Measurements from ENCODE around the gene ORM2. TPM values are rescaled to one million over a fixed set of nuclear protein-coding genes. Genes with fewer than 3 reads are reported as not detected.
"Not testable (repeated sequence)": the region's sequence is repeated elsewhere in the genome, so short reads cannot be mapped to it uniquely, and the experiment has no call there.

Gene ORM2
- total RNA-seq, 2 experiments from 2014 or later: not detected

DNA sequence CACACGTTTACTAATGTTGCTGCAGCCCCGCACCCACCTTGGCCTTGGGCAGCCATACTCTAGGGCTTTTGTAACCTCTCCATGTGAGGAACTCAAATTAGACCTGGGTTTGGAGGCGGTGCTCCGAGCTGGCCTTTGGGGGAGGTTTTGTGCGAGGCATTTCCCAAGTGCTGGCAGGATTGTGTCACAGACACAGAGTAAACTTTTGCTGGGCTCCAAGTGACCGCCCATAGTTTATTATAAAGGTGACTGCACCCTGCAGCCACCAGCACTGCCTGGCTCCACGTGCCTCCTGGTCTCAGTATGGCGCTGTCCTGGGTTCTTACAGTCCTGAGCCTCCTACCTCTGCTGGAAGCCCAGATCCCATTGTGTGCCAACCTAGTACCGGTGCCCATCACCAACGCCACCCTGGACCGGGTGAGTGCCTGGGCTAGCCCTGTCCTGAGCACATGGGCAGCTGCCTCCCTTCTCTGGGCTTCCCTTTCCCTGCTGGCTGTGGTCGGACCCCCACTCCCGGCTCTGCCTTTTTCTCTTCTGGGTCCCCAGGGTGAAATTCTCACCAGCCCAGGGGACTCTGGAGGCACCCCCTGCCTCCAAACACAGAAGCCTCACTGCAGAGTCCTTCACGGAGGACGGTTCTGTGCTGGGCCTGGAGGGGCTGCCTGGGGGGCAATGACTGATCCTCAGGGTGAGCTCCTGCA is 6.7 kb upstream of the ORM2 start, which contains the start of gene ORM1:
Gene ORM1, plus strand, starts transcription at position 268 of the 701 bp plus-strand sequence. Its CDS starts 36 bp downstream, at position 304.
- H3K4me3 Mint-ChIP-seq; POLR2A ChIA-PET; H3K36me3 Mint-ChIP-seq (ENCODE audit: low read depth); H3K27ac Mint-ChIP-seq; H3K9me3 Mint-ChIP-seq; CTCF ChIA-PET; H3K27me3 Mint-ChIP-seq; DNase-seq: not testable (repeated sequence)
- peaks cover 10% of the 10 kb centered on the region for H3K4me1 Mint-ChIP-seq

DNA sequence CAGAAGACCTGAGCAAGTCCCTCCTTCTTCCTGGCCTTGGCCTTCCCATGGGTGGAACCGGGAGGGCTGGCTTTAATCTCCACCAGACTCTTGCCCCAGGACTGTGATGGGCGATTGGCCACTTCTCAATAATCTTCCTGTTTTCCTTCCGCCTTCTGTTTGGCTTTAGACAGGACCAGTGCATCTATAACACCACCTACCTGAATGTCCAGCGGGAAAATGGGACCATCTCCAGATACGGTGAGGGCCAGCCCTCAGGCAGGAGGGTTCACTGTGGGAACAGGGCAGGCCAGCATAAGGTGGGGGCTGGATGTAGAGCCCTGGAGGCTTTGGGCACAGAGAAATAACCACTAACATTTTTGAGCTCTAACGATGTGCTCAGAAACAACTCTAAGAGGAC is 5.8 kb upstream of the ORM2 start:
- CTCF ChIA-PET; H3K4me3 Mint-ChIP-seq; H3K27ac Mint-ChIP-seq; H3K9me3 Mint-ChIP-seq; DNase-seq; H3K4me1 Mint-ChIP-seq; H3K36me3 Mint-ChIP-seq (ENCODE audit: low read depth); POLR2A ChIA-PET; H3K27me3 Mint-ChIP-seq: not testable (repeated sequence)

DNA sequence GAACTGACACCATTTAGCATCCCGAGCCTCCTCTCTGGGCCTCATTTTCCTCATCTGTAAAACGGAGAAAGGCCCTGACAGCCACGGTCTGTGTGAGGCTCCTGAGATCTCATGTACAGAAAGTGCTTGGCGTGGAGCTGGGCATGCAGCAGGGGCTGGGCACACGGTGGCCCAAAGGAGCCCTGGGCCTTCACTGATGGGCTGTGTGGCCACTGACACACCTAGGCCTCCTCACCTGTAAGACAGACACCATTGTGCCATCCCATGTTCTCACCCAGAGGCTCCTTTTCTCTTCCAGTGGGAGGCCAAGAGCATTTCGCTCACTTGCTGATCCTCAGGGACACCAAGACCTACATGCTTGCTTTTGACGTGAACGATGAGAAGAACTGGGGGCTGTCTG is 5.2 kb upstream of the ORM2 start:
- POLR2A ChIA-PET: no interaction called here
- no peaks in the 10 kb centered on the region for H3K27me3 Mint-ChIP-seq
- H3K27ac Mint-ChIP-seq: no peak overlapping the region
- CTCF ChIA-PET: no interaction called here
- no peak for DNase-seq
- H3K4me3 Mint-ChIP-seq: no peak overlapping the region
- H3K4me1 Mint-ChIP-seq: peaks cover 4% of the 10 kb centered on the region
- no peaks in the 10 kb centered on the region for H3K9me3 Mint-ChIP-seq
- no peaks in the 10 kb centered on the region for H3K36me3 Mint-ChIP-seq (ENCODE audit: low read depth)

DNA sequence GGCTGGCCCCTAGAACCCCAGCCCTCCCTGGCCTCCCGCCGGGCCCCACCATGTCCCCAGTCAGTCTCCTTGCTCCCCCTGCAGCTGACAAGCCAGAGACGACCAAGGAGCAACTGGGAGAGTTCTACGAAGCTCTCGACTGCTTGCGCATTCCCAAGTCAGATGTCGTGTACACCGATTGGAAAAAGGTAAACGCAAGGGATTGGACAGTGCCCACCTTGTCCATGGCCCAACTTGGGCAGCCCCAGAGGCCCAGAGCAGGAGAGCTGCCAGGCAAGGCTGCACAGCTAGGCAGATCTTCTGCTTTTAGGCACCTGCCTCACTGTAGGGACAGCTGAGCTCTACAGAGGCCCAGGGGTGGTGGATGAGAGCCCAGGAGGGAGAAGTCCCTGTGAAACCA is 4.7 kb upstream of the ORM2 start:
- H3K27me3 Mint-ChIP-seq; H3K9me3 Mint-ChIP-seq; H3K4me1 Mint-ChIP-seq; DNase-seq; H3K36me3 Mint-ChIP-seq (ENCODE audit: low read depth); CTCF ChIA-PET; H3K4me3 Mint-ChIP-seq; POLR2A ChIA-PET; H3K27ac Mint-ChIP-seq: not testable (repeated sequence)

DNA sequence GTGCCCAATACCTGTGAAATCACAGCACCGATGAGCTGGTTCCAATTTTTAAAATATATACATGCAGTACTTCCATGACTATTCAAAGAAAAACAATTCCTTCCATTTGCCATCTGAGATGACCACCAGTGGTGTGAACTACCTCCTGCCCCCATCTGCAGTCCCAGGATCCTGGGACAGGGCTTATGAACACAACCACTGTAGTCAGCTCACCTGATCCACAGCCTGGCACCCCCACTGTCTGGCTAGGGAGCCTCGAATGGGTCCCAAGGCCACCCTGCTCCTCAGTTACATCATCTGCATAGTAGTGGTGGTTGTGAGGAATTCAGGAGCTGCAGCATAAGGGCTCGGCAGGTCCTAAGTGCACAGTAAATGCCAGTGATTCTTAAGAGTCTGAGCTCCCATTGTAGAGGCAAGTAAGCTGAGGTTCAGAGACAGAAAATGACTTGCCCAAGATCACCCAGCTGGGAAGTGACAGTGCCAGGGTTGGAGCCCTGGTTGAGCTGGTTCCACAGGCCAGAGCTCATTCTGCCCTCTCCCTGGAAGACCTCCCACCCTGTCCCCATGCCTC is 3.9 kb upstream of the ORM2 start:
- H3K27ac Mint-ChIP-seq: not testable (repeated sequence)

DNA sequence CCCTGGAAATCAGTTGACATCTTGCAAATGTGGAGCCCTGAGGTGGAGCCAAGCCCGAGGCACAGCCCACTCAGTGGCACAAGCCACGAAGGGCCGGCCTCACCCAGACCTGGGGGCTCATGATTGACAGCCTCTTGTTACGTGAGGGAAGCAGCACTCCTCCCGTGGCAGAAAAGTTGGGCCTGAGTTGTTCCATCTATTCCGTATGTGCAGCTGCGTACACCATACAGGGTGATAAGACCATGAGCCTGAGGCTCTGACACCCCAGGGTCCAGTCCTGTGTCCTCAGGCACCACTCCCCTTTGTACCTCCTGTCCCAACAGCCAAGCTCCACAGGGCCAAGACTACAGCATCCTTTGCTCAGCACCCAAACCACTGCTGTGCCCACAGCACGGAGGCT is 1.9 kb upstream of the ORM2 start:
- DNase-seq: no peak
- H3K9me3 Mint-ChIP-seq: no peaks in the 10 kb centered on the region
- no peaks in the 10 kb centered on the region for H3K4me1 Mint-ChIP-seq
- POLR2A ChIA-PET: interaction anchor here (0.6 kb wide), 1 partner anchor 28 kb away, joined by 3 read pairs; no protein-coding TSS in a partner anchor
- H3K27me3 Mint-ChIP-seq: no peaks in the 10 kb centered on the region
- no peak overlapping the region for H3K4me3 Mint-ChIP-seq
- H3K36me3 Mint-ChIP-seq (ENCODE audit: low read depth): no peaks in the 10 kb centered on the region
- H3K27ac Mint-ChIP-seq: no peak overlapping the region
- CTCF ChIA-PET: no interaction called here

More for the DNA sequence above, 3.9 kb upstream of the ORM2 start:
- H3K4me1 Mint-ChIP-seq; H3K4me3 Mint-ChIP-seq; CTCF ChIA-PET; H3K9me3 Mint-ChIP-seq; H3K36me3 Mint-ChIP-seq (ENCODE audit: low read depth); POLR2A ChIA-PET; H3K27me3 Mint-ChIP-seq; DNase-seq: not testable (repeated sequence)

DNA sequence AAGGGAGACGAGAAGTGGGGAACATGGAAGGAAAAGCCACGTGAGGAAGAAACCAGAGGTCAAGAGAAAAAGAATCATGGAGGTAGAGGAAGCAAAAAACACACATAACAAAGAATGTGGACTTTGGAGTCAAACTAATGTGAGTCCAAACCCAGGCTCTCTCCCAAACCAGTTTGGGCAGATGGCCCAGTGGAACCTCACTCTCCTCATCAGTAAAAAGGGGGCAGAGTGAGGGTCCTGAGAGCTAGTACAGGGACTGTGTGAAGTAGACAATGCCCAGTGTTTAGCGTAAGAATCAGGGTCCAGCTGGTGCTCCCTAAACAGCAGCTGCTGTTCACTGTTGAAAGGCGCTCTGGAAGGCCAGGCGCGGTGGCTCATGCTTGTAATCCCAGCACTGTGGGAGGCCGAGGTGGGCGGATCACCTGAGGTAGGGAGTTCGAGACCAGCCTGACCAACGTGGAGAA is 1.3 kb upstream of the ORM2 start:
- H3K27me3 Mint-ChIP-seq; H3K36me3 Mint-ChIP-seq (ENCODE audit: low read depth); H3K4me3 Mint-ChIP-seq; H3K27ac Mint-ChIP-seq; H3K9me3 Mint-ChIP-seq; CTCF ChIA-PET; DNase-seq; H3K4me1 Mint-ChIP-seq: not testable (repeated sequence)
- POLR2A ChIA-PET: interaction anchor here (0.6 kb wide), 1 partner anchor 27 kb away, joined by 3 read pairs; no protein-coding TSS in a partner anchor

DNA sequence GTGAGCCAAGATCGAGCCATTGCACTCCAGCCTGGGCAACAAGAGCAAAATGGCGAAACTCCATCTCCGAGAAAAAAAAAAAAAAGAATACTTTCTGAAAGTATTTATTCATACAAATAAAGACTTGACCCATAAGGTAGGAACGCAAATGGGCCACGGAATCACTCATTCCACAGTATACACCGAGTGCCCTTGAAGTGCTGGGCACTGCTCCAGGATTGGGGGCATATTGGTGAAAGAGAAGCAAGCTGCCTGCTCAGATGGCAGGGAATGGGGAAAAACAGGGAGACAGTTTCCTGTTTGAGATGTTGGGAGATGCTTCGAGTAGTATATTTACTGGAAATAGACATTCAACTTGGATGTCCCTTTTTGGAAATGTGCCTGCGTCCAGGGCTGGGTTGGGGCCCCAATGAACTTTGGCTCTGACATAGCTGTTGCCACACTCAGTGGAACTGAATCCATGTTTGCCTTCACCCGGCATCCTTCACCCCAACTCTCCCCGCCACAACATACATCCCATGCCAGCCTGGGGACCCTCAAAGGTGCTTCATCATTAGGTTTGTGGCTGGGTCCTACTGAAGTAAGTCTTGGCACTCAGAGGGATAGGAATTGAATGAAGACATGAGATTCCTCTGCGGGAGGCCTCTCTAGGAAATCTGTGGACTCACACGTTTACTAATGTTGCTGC is 588 bp upstream of the ORM2 start:
- CTCF ChIA-PET; H3K4me3 Mint-ChIP-seq; H3K27ac Mint-ChIP-seq; H3K36me3 Mint-ChIP-seq (ENCODE audit: low read depth); H3K9me3 Mint-ChIP-seq; DNase-seq; H3K4me1 Mint-ChIP-seq; H3K27me3 Mint-ChIP-seq; POLR2A ChIA-PET: not testable (repeated sequence)

DNA sequence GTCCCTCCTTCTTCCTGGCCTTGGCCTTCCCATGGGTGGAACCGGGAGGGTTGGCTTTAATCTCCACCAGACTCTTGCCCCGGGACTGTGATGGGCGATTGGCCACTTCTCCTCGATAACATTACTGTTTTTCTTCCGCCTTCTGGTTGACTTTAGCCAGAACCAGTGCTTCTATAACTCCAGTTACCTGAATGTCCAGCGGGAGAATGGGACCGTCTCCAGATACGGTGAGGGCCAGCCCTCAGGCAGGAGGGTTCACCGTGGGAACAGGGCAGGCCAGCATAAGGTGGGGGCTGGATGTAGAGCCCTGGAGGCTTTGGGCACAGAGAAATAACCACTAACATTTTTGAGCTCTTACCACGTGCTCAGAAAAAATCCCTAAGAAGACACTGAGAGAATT is 967 bp downstream of the ORM2 start:
- Mint-ChIP-seq H3K27me3 (no peaks in the 10 kb centered on the region), H3K4me3 (no peak overlapping the region), H3K4me1 (no peaks in the 10 kb centered on the region), H3K9me3 (no peaks in the 10 kb centered on the region), H3K27ac (no peak overlapping the region), H3K36me3 (ENCODE audit: low read depth) (peaks cover 14% of the 10 kb centered on the region)
- POLR2A ChIA-PET: interaction anchor here (0.7 to 2.2 kb wide), 3 partner anchors 19 to 322 kb away, joined by 3 to 7 read pairs (median 3); no protein-coding TSS in a partner anchor
- no peak for DNase-seq
- CTCF ChIA-PET: no interaction called here

DNA sequence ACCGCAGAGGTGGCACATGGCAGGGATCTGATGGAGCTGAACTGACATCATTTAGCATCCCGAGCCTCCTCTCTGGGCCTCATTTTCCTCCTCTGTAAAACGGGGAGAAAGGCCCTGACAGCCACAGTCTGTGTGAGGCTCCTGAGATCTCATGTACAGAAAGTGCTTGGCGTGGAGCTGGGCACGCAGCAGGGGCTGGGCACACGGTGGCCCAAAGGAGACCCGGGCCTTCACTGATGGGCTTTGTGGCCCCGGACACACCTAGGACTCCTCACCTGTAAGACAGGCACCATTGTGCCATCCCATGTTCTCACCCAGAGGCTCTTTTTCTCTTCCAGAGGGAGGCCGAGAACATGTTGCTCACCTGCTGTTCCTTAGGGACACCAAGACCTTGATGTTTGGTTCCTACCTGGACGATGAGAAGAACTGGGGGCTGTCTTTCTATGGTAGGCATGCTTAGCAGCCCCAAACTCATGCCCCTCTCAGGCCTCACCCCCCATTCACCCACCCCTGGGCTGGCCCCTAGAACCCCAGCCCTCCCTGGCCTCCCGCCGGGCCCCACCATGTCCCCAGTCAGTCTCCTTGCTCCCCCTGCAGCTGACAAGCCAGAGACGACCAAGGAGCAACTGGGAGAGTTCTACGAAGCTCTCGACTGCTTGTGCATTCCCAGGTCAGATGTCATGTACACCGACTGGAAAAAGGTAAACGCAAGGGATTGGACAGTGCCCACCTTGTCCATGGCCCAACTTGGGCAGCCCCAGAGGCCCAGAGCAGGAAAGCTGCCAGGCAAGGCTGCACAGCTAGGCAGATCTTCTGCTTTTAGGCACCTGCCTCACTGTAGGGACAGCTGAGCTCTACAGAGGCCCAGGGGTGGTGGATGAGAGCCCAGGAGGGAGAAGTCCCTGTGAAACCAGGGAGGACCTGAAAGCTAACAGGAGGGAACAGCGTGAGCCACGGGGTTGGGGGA is 1.8 kb downstream of the ORM2 start:
- H3K4me1 Mint-ChIP-seq, DNase-seq, H3K9me3 Mint-ChIP-seq, CTCF ChIA-PET, H3K27me3 Mint-ChIP-seq, H3K4me3 Mint-ChIP-seq: not testable (repeated sequence)
- peaks cover 22% of the 10 kb centered on the region for H3K36me3 Mint-ChIP-seq (ENCODE audit: low read depth)
- peak overlapping the region; percentile 40 for H3K27ac Mint-ChIP-seq
- POLR2A ChIA-PET: interaction anchor here (0.7 to 2.2 kb wide), 6 partner anchors 18 to 322 kb away, joined by 3 to 7 read pairs (median 3); partner anchors contain the start of gene AKNA

DNA sequence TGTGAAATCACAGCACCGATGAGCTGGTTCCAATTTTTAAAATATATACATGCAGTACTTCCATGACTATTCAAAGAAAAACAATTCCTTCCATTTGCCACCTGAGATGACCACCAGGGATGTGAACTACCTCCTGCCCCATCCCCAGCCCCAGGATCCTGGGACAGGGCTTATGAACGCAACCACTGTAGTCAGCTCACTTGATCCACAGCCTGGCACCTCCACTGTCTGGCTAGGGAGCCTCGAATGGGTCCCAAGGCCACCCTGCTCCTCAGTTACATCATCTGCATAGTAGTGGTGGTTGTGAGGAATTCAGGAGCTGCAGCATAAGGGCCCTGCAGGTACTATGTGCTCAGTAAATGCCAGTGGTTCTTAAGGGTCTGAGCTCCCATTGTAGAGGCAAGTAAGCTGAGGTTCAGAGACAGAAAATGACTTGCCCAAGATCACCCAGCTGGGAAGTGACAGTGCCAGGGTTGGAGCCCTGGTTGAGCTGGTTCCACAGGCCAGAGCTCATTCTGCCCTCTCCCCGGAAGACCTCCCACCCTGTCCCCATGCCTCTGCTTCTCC is 2.9 kb downstream of the ORM2 start:
- DNase-seq, H3K27me3 Mint-ChIP-seq, CTCF ChIA-PET, H3K9me3 Mint-ChIP-seq, H3K4me3 Mint-ChIP-seq, H3K4me1 Mint-ChIP-seq, H3K27ac Mint-ChIP-seq: not testable (repeated sequence)
- peaks cover 31% of the 10 kb centered on the region for H3K36me3 Mint-ChIP-seq (ENCODE audit: low read depth)
- POLR2A ChIA-PET: interaction anchor here (0.7 to 2.2 kb wide), 5 partner anchors 17 to 55 kb away, joined by 3 to 7 read pairs (median 4); partner anchors contain the start of gene AKNA

DNA sequence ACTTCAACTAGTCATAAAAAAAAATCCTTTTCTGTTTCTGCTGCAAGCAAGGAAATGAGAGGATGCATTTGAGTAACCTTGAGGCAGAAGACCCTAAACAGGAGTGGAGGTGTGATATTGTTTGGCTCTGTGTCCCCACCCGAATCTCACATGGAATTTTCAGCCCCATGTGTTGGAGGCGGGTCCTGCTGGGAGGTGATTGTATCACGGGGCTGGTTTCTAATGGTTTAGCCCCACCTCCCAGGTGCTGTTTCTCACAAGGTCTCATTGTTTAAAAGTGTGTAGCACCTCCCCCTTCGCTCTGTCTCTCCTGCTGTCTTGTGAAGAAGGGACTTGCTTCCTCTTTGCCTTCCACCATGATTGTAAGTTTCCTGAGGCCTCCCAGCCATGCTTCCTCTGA is 4.0 kb downstream of the ORM2 start:
- DNase-seq, H3K4me1 Mint-ChIP-seq, H3K27ac Mint-ChIP-seq, POLR2A ChIA-PET, H3K9me3 Mint-ChIP-seq, H3K4me3 Mint-ChIP-seq, CTCF ChIA-PET, H3K27me3 Mint-ChIP-seq: not testable (repeated sequence)
- peaks cover 41% of the 10 kb centered on the region for H3K36me3 Mint-ChIP-seq (ENCODE audit: low read depth)
